Gastroesophageal sphincter (tissue), 3 donors: ENCODE results near the gene WDR90.

Experiments
- POLR2A ChIP-seq, 2 donors: fragments of 450-650 bp; IDR thresholded peaks; one replicate each; pipeline ENCODE4 v1.6.1; 2017; ENCODE audit warnings: antibody characterized with exemption in 2 of 2, mild to moderate bottlenecking in 2 of 2, moderate library complexity in 1 of 2
- TF ChIP-seq, protein P1 (sequence below), 4 experiments: fragments of 200-600 bp in 2 of 4; fragments of 450-650 bp in 2 of 4; sonication (generic) in 1 of 4; IDR thresholded peaks; one replicate each; pipeline ENCODE4 v1.5.1; 2017 to 2019; ENCODE audit warnings: antibody characterized with exemption in 4 of 4, mild to moderate bottlenecking in 2 of 4, moderate library complexity in 2 of 4

DNA sequence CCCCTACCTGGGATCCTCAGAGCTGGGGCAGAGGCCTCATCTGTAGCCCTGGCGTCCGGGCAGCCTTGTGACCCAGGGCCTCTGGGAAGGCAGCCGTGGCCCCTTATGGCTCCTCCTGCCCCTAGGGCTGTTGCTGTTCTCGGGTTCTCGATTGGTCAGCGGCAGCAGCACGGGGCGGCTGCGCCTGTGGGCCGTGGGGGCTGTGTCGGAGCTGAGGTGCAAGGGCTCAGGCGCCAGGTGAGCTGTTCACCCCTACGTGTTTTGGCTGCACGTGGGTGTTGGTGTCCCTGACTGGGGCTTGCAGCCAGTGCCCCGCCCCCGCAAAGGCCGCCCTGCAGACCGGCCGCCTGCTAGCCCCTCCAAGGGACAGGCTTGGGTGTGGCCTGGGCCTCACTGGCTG, 12.9 kb downstream of the WDR90 start:
- TF ChIP-seq, protein P1, sequence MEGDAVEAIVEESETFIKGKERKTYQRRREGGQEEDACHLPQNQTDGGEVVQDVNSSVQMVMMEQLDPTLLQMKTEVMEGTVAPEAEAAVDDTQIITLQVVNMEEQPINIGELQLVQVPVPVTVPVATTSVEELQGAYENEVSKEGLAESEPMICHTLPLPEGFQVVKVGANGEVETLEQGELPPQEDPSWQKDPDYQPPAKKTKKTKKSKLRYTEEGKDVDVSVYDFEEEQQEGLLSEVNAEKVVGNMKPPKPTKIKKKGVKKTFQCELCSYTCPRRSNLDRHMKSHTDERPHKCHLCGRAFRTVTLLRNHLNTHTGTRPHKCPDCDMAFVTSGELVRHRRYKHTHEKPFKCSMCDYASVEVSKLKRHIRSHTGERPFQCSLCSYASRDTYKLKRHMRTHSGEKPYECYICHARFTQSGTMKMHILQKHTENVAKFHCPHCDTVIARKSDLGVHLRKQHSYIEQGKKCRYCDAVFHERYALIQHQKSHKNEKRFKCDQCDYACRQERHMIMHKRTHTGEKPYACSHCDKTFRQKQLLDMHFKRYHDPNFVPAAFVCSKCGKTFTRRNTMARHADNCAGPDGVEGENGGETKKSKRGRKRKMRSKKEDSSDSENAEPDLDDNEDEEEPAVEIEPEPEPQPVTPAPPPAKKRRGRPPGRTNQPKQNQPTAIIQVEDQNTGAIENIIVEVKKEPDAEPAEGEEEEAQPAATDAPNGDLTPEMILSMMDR (IDR thresholded peaks at IDR 0.05) = no peak
- TF ChIP-seq POLR2A (IDR thresholded peaks at IDR 0.05) = no peak
